Memory B cell (primary cell): ENCODE results near the gene CD55.
"Not testable (repeated sequence)": the region's sequence is repeated elsewhere in the genome, so short reads cannot be mapped to it uniquely, and the experiment has no call there.

Experiments
- ATAC-seq: fragments of 150-1000 bp; cut with Tn5 transposase; 2 replicates; pipeline ENCODE4 v1.10.0; 2021; ENCODE audit warnings: low read depth, mild to moderate bottlenecking, moderate library complexity
- DNase-seq, 2 donors: peaks; one replicate each; pipeline ENCODE4 v3.0.0; 2022; ENCODE audit warnings: low spot score in 2 of 2
- H3K27ac Mint-ChIP-seq: one replicate; pipeline ENCODE4 v1.8.0; 2022; ENCODE audit warnings: mild to moderate bottlenecking, moderate library complexity, mixed read lengths
- H3K27me3 Mint-ChIP-seq: one replicate; pipeline ENCODE4 v1.8.0; 2022; ENCODE audit warnings: mixed read lengths
- H3K36me3 Mint-ChIP-seq: one replicate; pipeline ENCODE4 v1.8.0; 2022; ENCODE audit warnings: mild to moderate bottlenecking, mixed read lengths
- H3K4me1 Mint-ChIP-seq: one replicate; pipeline ENCODE4 v1.8.0; 2022; ENCODE audit warnings: mixed read lengths
- H3K4me3 Mint-ChIP-seq: one replicate; pipeline ENCODE4 v1.8.0; 2022; ENCODE audit warnings: mild to moderate bottlenecking, moderate library complexity, mixed read lengths
- H3K9me3 Mint-ChIP-seq: one replicate; pipeline ENCODE4 v1.8.0; 2022; ENCODE audit warnings: mixed read lengths

Gene CD55

GRCh38 chr1:207313131-207313530, 8.3 kb upstream of the CD55 start:
- H3K27me3 Mint-ChIP-seq: no peaks in the 10 kb centered on the region
- no peaks in the 10 kb centered on the region for H3K36me3 Mint-ChIP-seq
- ATAC-seq (no peak), DNase-seq (no peak)
- H3K27ac Mint-ChIP-seq: no peak overlapping the region
- H3K9me3 Mint-ChIP-seq: no peaks in the 10 kb centered on the region
- H3K4me1 Mint-ChIP-seq: peaks cover 37% of the 10 kb centered on the region
- H3K4me3 Mint-ChIP-seq: no peak overlapping the region

GRCh38 chr1:207314816-207315215, 6.7 kb upstream of the CD55 start:
- no peaks in the 10 kb centered on the region for H3K27me3 Mint-ChIP-seq
- no peak overlapping the region for H3K4me3 Mint-ChIP-seq
- DNase-seq (no peak), ATAC-seq (no peak)
- H3K9me3 Mint-ChIP-seq: no peaks in the 10 kb centered on the region
- no peak overlapping the region for H3K27ac Mint-ChIP-seq
- no peaks in the 10 kb centered on the region for H3K36me3 Mint-ChIP-seq
- peaks cover 28% of the 10 kb centered on the region for H3K4me1 Mint-ChIP-seq

GRCh38 chr1:207315435-207315834, 6.0 kb upstream of the CD55 start:
- DNase-seq (no peak), ATAC-seq (no peak)
- Mint-ChIP-seq H3K27me3 (no peaks in the 10 kb centered on the region), H3K27ac (no peak overlapping the region), H3K4me3 (no peak overlapping the region), H3K4me1 (peaks cover 29% of the 10 kb centered on the region), H3K36me3 (no peaks in the 10 kb centered on the region), H3K9me3 (no peaks in the 10 kb centered on the region)

GRCh38 chr1:207316141-207316540, 5.3 kb upstream of the CD55 start:
- ATAC-seq (no peak), DNase-seq (no peak)
- Mint-ChIP-seq H3K27me3 (no peaks in the 10 kb centered on the region), H3K4me1 (peaks cover 29% of the 10 kb centered on the region), H3K9me3 (no peaks in the 10 kb centered on the region), H3K27ac (no peak overlapping the region), H3K36me3 (no peaks in the 10 kb centered on the region), H3K4me3 (no peak overlapping the region)

- peaks cover 29% of the 10 kb centered on the region for H3K4me1 Mint-ChIP-seq
- DNase-seq: no peak
- H3K9me3 Mint-ChIP-seq: no peaks in the 10 kb centered on the region
- no peak for ATAC-seq
- peak overlapping the region; percentile 9 for H3K27ac Mint-ChIP-seq
- H3K36me3 Mint-ChIP-seq: no peaks in the 10 kb centered on the region
- no peak overlapping the region for H3K4me3 Mint-ChIP-seq
- H3K27me3 Mint-ChIP-seq: no peaks in the 10 kb centered on the region
These were observed 4.7 kb upstream of the CD55 start for GRCh38 chr1:207316622-207317391.

DNA sequence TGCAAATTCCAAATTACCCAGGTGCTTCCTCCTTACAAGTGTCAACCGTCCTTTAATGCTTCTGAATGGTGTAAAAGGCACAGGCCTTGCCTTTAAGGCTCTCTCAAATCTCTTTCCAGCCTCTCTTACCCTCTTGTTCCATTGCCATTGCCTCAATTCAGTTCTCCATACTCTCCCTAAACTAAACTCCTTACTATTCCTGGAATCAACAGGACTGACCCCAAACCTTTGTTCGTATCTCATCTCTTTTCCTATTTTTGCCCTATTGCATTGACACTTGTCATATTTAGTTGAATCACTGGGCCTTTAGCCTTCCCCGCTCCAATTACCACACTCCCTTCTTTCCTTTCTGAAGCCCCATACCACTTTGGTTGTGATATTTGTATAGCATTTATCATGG, 3.9 kb upstream of the CD55 start:
- DNase-seq (no peak), ATAC-seq (no peak)
- no peaks in the 10 kb centered on the region for H3K9me3 Mint-ChIP-seq
- peaks cover 3% of the 10 kb centered on the region for H3K36me3 Mint-ChIP-seq
- no peaks in the 10 kb centered on the region for H3K27me3 Mint-ChIP-seq
- H3K4me1 Mint-ChIP-seq: peaks cover 30% of the 10 kb centered on the region
- peak overlapping the region; percentile 39 for H3K27ac Mint-ChIP-seq
- no peak overlapping the region for H3K4me3 Mint-ChIP-seq

DNA sequence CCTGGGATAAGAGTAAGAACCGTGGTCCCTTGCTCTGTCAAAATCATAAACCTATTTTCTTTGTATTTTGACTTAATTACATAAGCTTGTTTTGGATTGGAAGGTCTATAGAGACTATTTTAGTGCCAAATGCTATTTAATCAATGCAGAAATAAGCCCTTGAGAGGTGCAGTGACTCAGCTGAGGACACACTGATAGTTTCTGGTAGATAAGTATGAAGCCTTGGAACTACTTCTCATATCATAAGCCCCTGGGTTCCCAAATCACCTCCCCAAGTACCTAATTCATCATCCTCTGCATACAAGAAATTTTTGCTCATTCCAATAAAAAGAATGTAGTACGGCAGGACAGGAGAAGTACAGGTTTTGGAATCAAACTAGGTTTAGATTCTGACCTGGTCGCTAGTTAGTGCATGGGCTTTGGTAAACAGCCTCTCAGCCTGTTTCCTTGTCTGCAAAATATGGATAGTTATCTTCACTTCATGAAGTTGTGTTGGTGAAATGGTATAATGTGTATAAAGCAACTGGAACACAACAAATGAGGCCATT, 3.3 kb upstream of the CD55 start:
- no peak overlapping the region for H3K4me3 Mint-ChIP-seq
- DNase-seq (no peak), ATAC-seq (no peak)
- peak overlapping the region; percentile 39 for H3K27ac Mint-ChIP-seq
- no peaks in the 10 kb centered on the region for H3K9me3 Mint-ChIP-seq
- H3K27me3 Mint-ChIP-seq: no peaks in the 10 kb centered on the region
- H3K36me3 Mint-ChIP-seq: peaks cover 3% of the 10 kb centered on the region
- peaks cover 31% of the 10 kb centered on the region for H3K4me1 Mint-ChIP-seq

DNA sequence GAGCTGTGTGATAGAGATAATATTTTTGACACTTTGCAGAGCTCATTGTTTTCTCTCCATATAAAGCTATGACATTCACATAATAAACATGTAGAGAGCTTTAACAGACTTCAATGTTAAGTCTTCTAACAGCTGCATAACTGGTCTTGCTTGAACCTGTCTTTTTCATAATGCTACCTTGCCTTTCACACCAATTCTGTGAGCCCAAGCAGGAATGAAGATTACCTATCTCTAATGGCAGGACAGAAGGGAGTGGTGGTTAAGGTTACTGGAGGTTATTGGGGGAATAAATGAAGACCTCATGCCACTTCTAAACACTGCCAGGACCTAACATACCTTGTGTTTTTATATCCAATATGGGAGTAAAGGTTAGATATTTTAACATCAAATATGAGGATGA, 2.3 kb upstream of the CD55 start:
- H3K9me3 Mint-ChIP-seq: no peaks in the 10 kb centered on the region
- H3K36me3 Mint-ChIP-seq: peaks cover 7% of the 10 kb centered on the region
- H3K27ac Mint-ChIP-seq: peak overlapping the region; percentile 97
- H3K4me3 Mint-ChIP-seq: no peak overlapping the region
- no peaks in the 10 kb centered on the region for H3K27me3 Mint-ChIP-seq
- no peak for DNase-seq
- no peak for ATAC-seq
- H3K4me1 Mint-ChIP-seq: peaks cover 34% of the 10 kb centered on the region

- H3K9me3 Mint-ChIP-seq, H3K27me3 Mint-ChIP-seq, DNase-seq, ATAC-seq, H3K36me3 Mint-ChIP-seq: not testable (repeated sequence)
- peaks cover 34% of the 10 kb centered on the region for H3K4me1 Mint-ChIP-seq
- H3K4me3 Mint-ChIP-seq: peak overlapping the region; percentile 2
- H3K27ac Mint-ChIP-seq: peak overlapping the region; percentile 97
These were observed 1.4 kb upstream of the CD55 start for GRCh38 chr1:207320105-207320504.

GRCh38 chr1:207321790-207322645, 540 bp downstream of the CD55 start:
- Mint-ChIP-seq H3K36me3 (peaks cover 14% of the 10 kb centered on the region), H3K27ac (peak overlapping the region; percentile 97), H3K4me1 (peaks cover 27% of the 10 kb centered on the region), H3K9me3 (no peaks in the 10 kb centered on the region), H3K27me3 (no peaks in the 10 kb centered on the region), H3K4me3 (peak overlapping the region; percentile 85)
- DNase-seq: no peak
- peak; percentile 1 for ATAC-seq

DNA sequence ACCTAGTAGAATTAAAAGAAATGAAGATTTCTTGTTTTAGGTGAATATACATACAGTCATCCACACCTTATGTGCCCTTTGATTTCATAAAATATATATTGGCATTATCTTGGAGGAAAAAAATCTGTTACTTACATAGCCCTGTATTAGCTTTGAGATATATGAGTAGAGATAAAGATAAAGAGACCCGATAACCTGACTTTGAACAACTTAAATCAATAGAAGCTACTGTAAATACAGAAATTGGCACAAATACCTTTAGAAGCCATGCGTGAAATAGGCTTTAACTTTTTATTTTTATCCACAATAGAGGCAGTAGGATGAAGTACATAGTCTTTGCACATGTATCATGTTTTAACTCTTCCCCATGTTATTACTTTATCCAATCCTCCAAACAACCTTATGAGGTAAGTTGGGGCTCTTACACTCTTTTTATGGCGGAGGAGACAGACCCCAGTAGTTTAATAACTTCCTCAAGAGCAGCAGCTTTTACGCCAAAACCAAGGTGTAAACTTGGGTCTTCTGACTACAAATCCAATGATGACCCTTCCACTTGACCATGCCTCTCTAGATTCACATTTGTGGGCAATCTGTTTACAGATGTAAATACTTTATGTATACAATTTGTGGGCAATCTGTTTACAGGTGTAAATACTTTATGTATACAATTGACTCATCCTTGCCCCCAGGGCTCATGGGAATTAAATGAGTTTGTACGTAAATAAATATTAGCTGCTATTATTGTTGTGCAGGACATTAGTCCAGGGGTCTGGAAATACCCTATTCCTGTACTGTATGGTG, 2.1 kb downstream of the CD55 start:
- no peaks in the 10 kb centered on the region for H3K27me3 Mint-ChIP-seq
- H3K36me3 Mint-ChIP-seq: peaks cover 21% of the 10 kb centered on the region
- peak overlapping the region; percentile 67 for H3K4me3 Mint-ChIP-seq
- H3K4me1 Mint-ChIP-seq: peaks cover 25% of the 10 kb centered on the region
- no peak for ATAC-seq
- no peaks in the 10 kb centered on the region for H3K9me3 Mint-ChIP-seq
- H3K27ac Mint-ChIP-seq: peak overlapping the region; percentile 97
- no peak for DNase-seq

DNA sequence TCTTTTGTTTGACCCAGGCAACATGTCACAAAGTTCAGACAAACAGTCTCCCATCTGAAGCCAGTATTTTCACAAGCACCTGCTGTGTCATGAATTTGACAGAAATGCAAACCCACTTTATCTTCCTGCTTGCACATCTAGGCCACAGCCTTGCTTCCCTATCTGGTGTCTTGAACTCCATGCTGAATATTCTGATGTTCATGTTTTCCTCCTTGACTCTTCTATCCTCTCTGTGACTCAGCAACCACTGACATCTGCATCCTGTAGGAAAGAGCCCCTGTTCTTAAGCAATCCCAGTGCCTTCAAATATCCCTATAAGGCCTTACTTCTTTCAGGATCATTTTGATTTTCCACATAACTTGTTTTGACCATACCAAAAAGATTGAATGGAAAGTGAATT, 6.5 kb downstream of the CD55 start:
- Mint-ChIP-seq H3K9me3 (no peaks in the 10 kb centered on the region), H3K4me3 (no peak overlapping the region), H3K4me1 (peaks cover 27% of the 10 kb centered on the region), H3K27me3 (no peaks in the 10 kb centered on the region), H3K27ac (peak overlapping the region; percentile 86), H3K36me3 (peaks cover 32% of the 10 kb centered on the region)
- ATAC-seq: peak; percentile 20
- no peak for DNase-seq

DNA sequence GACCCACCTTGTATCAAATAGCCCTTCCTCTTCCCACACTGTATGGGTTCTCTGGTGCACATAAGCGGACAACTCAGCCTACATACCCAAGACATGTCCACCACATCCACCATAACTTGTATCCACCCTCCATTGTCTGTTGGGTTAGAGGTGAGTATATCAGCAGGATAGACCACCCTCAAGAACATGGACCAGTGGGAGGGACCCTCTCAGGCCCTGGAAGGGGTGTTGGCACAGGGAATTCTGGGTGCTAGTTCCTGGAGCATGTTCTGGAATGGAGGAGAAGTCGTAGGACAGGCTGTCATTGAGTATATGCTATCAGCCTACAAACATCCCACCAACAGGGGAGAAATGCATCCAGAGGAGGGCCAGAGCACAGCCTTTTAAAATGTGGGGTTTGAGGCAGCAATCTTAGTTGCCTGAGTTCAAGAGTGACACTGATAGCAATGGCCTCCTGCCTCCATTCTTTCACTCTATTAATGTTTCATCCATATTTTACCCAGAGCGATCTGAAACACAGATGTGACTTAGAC, 7.5 kb downstream of the CD55 start:
- Mint-ChIP-seq H3K4me1 (peaks cover 30% of the 10 kb centered on the region), H3K4me3 (no peak overlapping the region), H3K36me3 (peaks cover 33% of the 10 kb centered on the region), H3K9me3 (peaks cover 1% of the 10 kb centered on the region), H3K27ac (peak overlapping the region; percentile 86), H3K27me3 (no peaks in the 10 kb centered on the region)
- DNase-seq (no peak), ATAC-seq (peak; percentile 9)
